VCaP (cell line): ENCODE data around the gene ARHGAP33.

Experiments
- H3K27ac ChIP-seq: fragments of 450-650 bp; 2 replicates; pipeline ENCODE4 v1.5.1; 2017
- CTCF ChIP-seq: fragments of 450-650 bp; conservative IDR thresholded peaks from 2 replicates; pipeline ENCODE4 v1.5.1; 2017; ENCODE audit warnings: mild to moderate bottlenecking, moderate library complexity

The ARHGAP33 gene

GRCh38 chr19:35754370-35755130 lies 20.8 kb upstream of the ARHGAP33 start:
- no peak overlapping the region for H3K27ac ChIP-seq
- no peak for TF ChIP-seq CTCF

DNA sequence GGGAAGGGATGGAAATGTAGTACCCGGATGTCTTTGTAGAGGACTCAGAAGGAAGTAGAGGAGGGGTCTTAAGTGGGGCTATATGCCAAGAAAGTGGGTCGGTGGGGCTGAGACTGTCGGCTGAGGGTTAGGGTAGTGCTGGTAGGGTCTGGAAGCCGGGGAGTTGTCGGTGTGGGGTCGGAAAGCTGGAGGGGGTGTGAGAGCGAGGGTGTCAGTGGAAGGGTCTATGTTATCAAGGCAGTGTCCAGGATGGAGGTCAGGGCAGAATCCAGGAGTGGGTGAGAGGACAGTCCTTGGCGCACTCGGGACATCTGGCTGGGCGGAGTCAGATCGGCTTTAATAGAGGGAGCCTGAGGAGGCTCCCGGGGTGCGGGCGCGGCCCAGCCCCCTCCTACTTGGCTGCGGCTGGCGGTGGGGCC lies 20.2 kb upstream of the ARHGAP33 start:
- H3K27ac ChIP-seq = no peak overlapping the region
- no peak for TF ChIP-seq CTCF

- no peak for TF ChIP-seq CTCF
- H3K27ac ChIP-seq = no peak overlapping the region
Measured at GRCh38 chr19:35755550-35756376, 19.6 kb upstream of the ARHGAP33 start.

DNA sequence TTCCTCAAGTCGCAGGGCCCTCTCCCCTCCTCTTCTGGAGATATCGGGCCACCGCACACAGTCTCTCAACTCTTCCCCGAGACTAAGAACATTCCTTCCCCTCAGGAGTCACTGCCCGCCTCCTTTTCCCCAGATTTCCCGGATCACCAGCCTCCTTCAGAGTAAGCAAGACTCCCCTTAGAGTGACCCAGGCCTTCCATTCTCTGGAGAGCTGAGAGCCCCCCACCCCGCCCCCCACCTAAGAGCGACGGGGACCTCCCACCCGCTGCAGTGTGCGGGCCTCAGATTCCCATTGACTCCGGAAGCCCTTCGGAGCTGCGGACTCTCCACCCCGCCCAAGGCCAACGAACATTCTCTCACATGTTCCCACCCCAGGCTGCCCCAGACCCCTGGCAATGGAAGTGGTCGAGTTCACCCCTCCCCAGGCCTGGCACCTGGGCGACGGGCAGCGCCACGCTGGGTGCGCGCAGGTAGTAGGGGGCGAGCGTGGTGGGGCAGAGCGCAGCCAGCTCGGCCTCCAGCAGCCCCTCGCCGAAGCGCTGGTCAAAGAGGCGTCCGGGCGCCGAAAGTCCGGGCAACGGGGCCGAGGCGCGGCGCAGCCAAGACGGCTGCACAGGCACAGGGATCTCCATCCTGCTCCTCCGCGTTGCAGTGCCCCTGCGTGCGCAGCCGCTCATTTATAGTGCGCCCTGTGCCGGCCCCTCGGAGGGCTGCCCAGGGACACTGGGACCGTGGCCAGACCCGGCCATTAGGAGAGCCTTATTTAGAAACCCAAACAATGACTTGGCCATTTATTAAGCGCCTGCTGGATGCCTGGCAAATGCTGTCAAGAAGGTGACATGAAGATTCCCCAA lies 18.8 kb upstream of the ARHGAP33 start, which contains the start of gene HSPB6:
TSS of gene HSPB6 (minus strand) at position 653 of the 854 bp plus-strand sequence. CDS start at position 632, 21 bp downstream.
- TF ChIP-seq CTCF = no peak
- H3K27ac ChIP-seq = peak within 1 kb of the TSS; percentile 85

GRCh38 chr19:35757231-35757748 lies 18.1 kb upstream of the ARHGAP33 start:
- peak overlapping the region; percentile 85 for H3K27ac ChIP-seq
- no peak for TF ChIP-seq CTCF

DNA sequence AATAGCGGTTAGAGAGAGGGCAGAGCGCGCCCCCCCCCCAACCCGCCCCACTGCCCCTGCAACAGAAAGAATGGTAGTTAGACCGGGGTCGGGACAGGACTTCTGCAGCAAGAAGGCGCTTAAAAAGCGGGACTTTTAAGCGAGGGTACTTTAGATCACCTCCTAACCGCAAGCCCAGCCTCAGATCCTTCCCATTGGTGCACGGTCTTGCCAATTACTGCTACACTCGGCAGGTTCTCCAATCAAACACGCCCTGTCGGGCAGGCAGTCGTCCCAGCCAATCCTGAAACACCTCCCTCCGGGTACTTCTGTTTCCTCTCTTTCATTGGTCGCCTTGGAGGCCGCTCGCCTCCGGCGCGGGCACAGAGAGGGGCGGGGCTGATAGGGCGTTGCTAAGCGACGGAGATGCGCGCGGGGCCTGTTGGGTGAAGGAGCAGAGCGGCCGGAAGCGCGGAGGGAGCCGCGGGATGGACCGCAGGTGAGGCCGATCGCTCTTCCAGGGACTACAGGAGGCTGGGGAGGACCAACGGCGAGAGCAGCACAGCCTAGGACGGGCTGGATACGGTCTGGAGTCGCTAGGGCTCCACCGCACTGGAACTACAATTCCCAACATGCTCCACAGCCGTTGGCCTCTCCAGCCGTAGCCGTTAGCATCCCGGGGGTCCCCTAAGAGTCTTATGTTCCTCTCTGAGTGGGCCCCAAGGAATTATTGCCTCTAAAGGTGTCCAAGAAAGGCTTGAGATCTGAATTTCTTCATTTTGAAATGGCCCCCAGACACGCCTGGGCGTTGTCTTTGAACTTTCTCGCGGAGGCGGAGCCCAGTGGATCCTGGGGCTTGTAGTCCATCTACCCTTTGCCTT lies 17.4 kb upstream of the ARHGAP33 start, which contains the start of gene PROSER3:
TSS of gene PROSER3 (plus strand) at position 428 of the 860 bp plus-strand sequence. CDS start at position 468, 40 bp downstream.
- TF ChIP-seq CTCF = no peak
- peak within 1 kb of the TSS; percentile 85 for H3K27ac ChIP-seq
